Ovary (tissue), 9 donors: ENCODE data around the gene KRTAP3-2. TPM values are rescaled to one million over a fixed set of nuclear protein-coding genes. Genes with fewer than 3 reads are reported as not detected.

ENCODE experiments used
- DNase-seq, 5 donors: peaks; one replicate each; pipeline ENCODE4 v3.0.0-alpha.2; 2019 to 2020
- H3K27ac ChIP-seq, 2 donors: fragments of 200-600 bp; one replicate each; pipeline versions ENCODE4 v1.5.1 to v1.8.0; 2019 to 2022
- H3K27me3 ChIP-seq: fragments of 200-600 bp; one replicate; pipeline ENCODE4 v1.8.0; 2022
- H3K36me3 ChIP-seq: fragments of 200-600 bp; sonication (generic); one replicate; pipeline ENCODE4 v1.5.1; 2019
- H3K4me1 ChIP-seq: one replicate; pipeline ENCODE4 v1.8.1; 2013; ENCODE audit warnings: mild to moderate bottlenecking, moderate library complexity; ENCODE audit not compliant: insufficient read depth
- H3K4me3 ChIP-seq: fragments of 200-600 bp; sonication (generic); one replicate; pipeline ENCODE4 v1.5.1; 2017
- H3K9me3 ChIP-seq, 2 donors: fragments of 200-600 bp in 1 of 2; sonication (generic) in 1 of 2; one replicate each; pipeline versions ENCODE4 v1.5.1 to v1.8.1; 2013 to 2019; ENCODE audit warnings: mild to moderate bottlenecking in 1 of 2, moderate library complexity in 1 of 2
- EP300 ChIP-seq: sonication (generic); formaldehyde crosslinking; IDR thresholded peaks from one replicate; pipeline ENCODE4 v1.6.1; 2017; ENCODE audit warnings: antibody characterized with exemption
- POLR2A ChIP-seq: fragments of 450-650 bp; IDR thresholded peaks from one replicate; pipeline ENCODE4 v1.6.1; 2017; ENCODE audit warnings: antibody characterized with exemption, mild to moderate bottlenecking, moderate library complexity
- WGBS, 3 donors: extraction: QIAGEN DNeasy Blood & Tissue Kit in 1 of 3; methylation state at CpG; one replicate each; pipeline versions ENCODE4 v1.1.5 to v1.1.7; 2013 to 2017; 5-methylcytosine and 5-hydroxymethylcytosine counted together
- intact Hi-C, 4 donors: fragments of 100-400 bp; cut with DNase I; formaldehyde crosslinking; loops; one replicate each; pipeline versions ENCODE4 v1.11.0 to v1.15.1; 2022 to 2023
- polyA plus RNA-seq, 2 donors: library from polyadenylated mRNA; stranded (reverse); fragments of 200-250 nt in 1 of 2; fragments of 350-450 nt in 1 of 2; fragmentation: Illumina TruSeq in 1 of 2; extraction: RNeasy Lipid Tissue Mini Kit (QIAGEN cat#74804) in 1 of 2; gene quantifications; one replicate each; pipeline ENCODE4 v1.2.3, GENCODE V29; 2013 to 2014
- total RNA-seq, 7 donors: library from RNA; depleted of rRNA in 2 of 7; stranded (reverse); fragments of >200 nt in 2 of 7; fragmentation: NEBNext Ultra II Directional in 3 of 7; extraction: Animal tissue kit (Norgen Biotek cat#: 25700) in 3 of 7; gene quantifications; one replicate each; pipeline versions ENCODE4 v1.1.0 to v1.2.4, GENCODE V29; 2016 to 2023
- TF ChIP-seq, protein P1 (sequence below), 3 donors: fragments of 450-650 bp in 2 of 3; fragments of 200-600 bp in 1 of 3; IDR thresholded peaks; one replicate each; pipeline versions ENCODE4 v1.5.1 to v1.8.0; 2016 to 2022; ENCODE audit warnings: antibody characterized with exemption in 3 of 3, mild to moderate bottlenecking in 1 of 3
- donor health status: DM: no; HTN: no; CAD: no; lungs with moderate emphysema.
- donor health status: DM: no; HTN: no; CAD: no.
- donor health status: Bipolar disorder and iron deficiency.
- donor health status: DM: yes; HTN: yes; CAD: no.
- donor health status: DM: no; HTN: no; CAD: no.
- donor health status: DM: yes; HTN: yes; CAD: no.

The KRTAP3-2 gene
- total and polyA plus RNA-seq, 9 donors = not detected

DNA sequence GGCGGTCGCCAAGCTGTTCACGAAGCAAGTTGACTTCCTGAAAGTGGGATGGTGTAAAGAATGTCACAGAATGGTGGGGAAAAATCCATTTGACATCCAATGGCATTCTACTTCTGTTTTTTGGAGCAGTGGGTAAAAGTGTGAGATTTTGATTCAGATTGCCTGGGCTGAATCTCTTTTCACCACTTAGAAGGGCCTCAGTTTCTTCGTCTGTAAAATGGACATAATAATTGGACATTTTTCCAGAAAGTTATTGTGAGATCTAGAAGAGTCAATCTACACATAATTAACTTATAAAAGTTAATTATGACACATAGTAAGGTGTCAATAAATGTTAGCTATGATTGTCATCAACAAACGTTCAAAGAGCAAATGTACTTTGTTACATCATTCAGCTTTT, 18.6 kb downstream of the KRTAP3-2 start:
- Histone ChIP-seq H3K9me3 (no peaks in the 10 kb centered on the region), H3K27me3 (no peaks in the 10 kb centered on the region), H3K27ac (no peak overlapping the region), H3K4me1 (peaks cover 2% of the 10 kb centered on the region), H3K4me3 (no peak overlapping the region), H3K36me3 (no peaks in the 10 kb centered on the region)
- DNase-seq = no peak
- intact Hi-C loops = no loop called here
- no peak for TF ChIP-seq POLR2A
- TF ChIP-seq, protein P1, sequence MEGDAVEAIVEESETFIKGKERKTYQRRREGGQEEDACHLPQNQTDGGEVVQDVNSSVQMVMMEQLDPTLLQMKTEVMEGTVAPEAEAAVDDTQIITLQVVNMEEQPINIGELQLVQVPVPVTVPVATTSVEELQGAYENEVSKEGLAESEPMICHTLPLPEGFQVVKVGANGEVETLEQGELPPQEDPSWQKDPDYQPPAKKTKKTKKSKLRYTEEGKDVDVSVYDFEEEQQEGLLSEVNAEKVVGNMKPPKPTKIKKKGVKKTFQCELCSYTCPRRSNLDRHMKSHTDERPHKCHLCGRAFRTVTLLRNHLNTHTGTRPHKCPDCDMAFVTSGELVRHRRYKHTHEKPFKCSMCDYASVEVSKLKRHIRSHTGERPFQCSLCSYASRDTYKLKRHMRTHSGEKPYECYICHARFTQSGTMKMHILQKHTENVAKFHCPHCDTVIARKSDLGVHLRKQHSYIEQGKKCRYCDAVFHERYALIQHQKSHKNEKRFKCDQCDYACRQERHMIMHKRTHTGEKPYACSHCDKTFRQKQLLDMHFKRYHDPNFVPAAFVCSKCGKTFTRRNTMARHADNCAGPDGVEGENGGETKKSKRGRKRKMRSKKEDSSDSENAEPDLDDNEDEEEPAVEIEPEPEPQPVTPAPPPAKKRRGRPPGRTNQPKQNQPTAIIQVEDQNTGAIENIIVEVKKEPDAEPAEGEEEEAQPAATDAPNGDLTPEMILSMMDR (IDR thresholded peaks at IDR 0.05) = no peak
- no peak for TF ChIP-seq EP300
- 33 to 49% (median 39%) methylated on average over 5 of the region's 5 CpGs for WGBS, 3 donors

GRCh38 chr17:40980596-40980995, 19.1 kb downstream of the KRTAP3-2 start:
- WGBS, 3 donors = 1 to 7% (median 4%) methylated on average over 8 of the region's 8 CpGs
- TF ChIP-seq EP300 = no peak
- peak in 1 of 5 donors; percentile 24 for DNase-seq
- Histone ChIP-seq H3K4me3 (no peak overlapping the region), H3K9me3 (no peaks in the 10 kb centered on the region), H3K27ac (no peak overlapping the region), H3K36me3 (no peaks in the 10 kb centered on the region), H3K27me3 (no peaks in the 10 kb centered on the region), H3K4me1 (peaks cover 2% of the 10 kb centered on the region)
- intact Hi-C loops = no loop called here

- Histone ChIP-seq H3K27ac (no peak overlapping the region), H3K36me3 (no peaks in the 10 kb centered on the region), H3K4me1 (peaks cover 2% of the 10 kb centered on the region), H3K27me3 (no peaks in the 10 kb centered on the region), H3K9me3 (no peaks in the 10 kb centered on the region), H3K4me3 (no peak overlapping the region)
- no peak for DNase-seq
- intact Hi-C loops = no loop called here
- TF ChIP-seq, protein P1 (IDR thresholded peaks at IDR 0.05) = no peak
- TF ChIP-seq POLR2A = no peak
- TF ChIP-seq EP300 = no peak
- 89 to 94% (median 93%) methylated on average over 3 of the region's 3 CpGs for WGBS, 3 donors
Measured at GRCh38 chr17:40980117-40980516, 19.6 kb downstream of the KRTAP3-2 start.

GRCh38 chr17:40978575-40979151, 21.0 kb downstream of the KRTAP3-2 start:
- no peak for DNase-seq
- H3K27me3 ChIP-seq = no peaks in the 10 kb centered on the region
- 21 to 47% (median 28%) methylated on average over 13 of the region's 13 CpGs for WGBS, 3 donors

DNA sequence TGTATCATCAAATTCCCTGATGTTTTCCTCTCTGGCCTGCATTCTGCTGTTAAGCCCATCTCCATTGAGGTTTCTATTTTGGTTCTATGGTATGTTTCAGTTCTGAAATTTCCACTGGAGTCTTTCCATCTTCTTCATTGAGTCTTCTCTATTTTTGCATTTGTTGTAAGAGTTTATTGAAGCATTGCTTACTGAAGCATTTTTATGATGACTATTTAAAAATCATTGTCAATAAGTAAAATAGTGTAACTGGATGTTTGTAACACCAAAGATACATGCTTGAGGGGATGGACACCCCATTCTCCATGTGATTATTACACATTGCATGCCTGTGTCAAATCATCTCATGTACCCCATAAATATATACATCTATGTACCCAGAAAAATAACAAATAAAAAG, 24.2 kb downstream of the KRTAP3-2 start:
- Histone ChIP-seq H3K9me3 (no peaks in the 10 kb centered on the region), H3K4me1 (no peaks in the 10 kb centered on the region), H3K4me3 (no peak overlapping the region), H3K36me3 (no peaks in the 10 kb centered on the region), H3K27me3 (no peaks in the 10 kb centered on the region), H3K27ac (no peak overlapping the region)
- TF ChIP-seq, protein P1 (IDR thresholded peaks at IDR 0.05) = no peak
- no peak for TF ChIP-seq EP300
- no peak for TF ChIP-seq POLR2A
- DNase-seq = no peak
- intact Hi-C loops = no loop called here

More at GRCh38 chr17:40978575-40979151, 21.0 kb downstream of the KRTAP3-2 start:
- Histone ChIP-seq H3K9me3 (no peaks in the 10 kb centered on the region), H3K4me3 (no peak overlapping the region), H3K27ac (no peak overlapping the region), H3K4me1 (peaks cover 2% of the 10 kb centered on the region), H3K36me3 (no peaks in the 10 kb centered on the region)
- intact Hi-C loops = no loop called here
- TF ChIP-seq POLR2A = no peak
- no peak for TF ChIP-seq EP300
- TF ChIP-seq, protein P1 (IDR thresholded peaks at IDR 0.05) = no peak
